CD4-positive, CD25-positive, alpha-beta regulatory T cell (primary cell): ENCODE results near the gene SORL1. TPM values are rescaled to one million over a fixed set of nuclear protein-coding genes. Genes with fewer than 3 reads are reported as not detected.

Experiments
- ATAC-seq, 2 donors: fragments of 150-1000 bp; cut with Tn5 transposase; one replicate each; pipeline ENCODE4 v1.10.0; 2021; ENCODE audit warnings: low read depth in 2 of 2, moderate number of reproducible peaks in 2 of 2, moderate library complexity in 1 of 2
- DNase-seq, 3 donors: peaks; one replicate each; pipeline versions ENCODE4 v3.0.0 to v3.0.0-alpha.2; 2012 to 2022; ENCODE audit warnings: mixed read lengths in 1 of 3
- H3K27ac ChIP-seq: one replicate; pipeline ENCODE4 v1.7.0; 2013; ENCODE audit warnings: mild to moderate bottlenecking, low read length; ENCODE audit not compliant: insufficient read depth, poor library complexity, severe bottlenecking
- H3K27me3 ChIP-seq: one replicate; pipeline ENCODE4 v1.7.0; 2013; ENCODE audit warnings: low read length; ENCODE audit not compliant: control insufficient read depth, insufficient read depth
- H3K36me3 ChIP-seq: one replicate; pipeline ENCODE4 v1.7.0; 2013; ENCODE audit warnings: mild to moderate bottlenecking, low read length, moderate library complexity; ENCODE audit not compliant: control insufficient read depth, insufficient read depth
- H3K4me1 ChIP-seq: 2 replicates; pipeline ENCODE4 v1.7.0; 2013; ENCODE audit warnings: mild to moderate bottlenecking, low read length; ENCODE audit not compliant: insufficient read depth, control insufficient read depth, poor library complexity, severe bottlenecking
- H3K4me3 ChIP-seq: one replicate; pipeline ENCODE4 v1.7.0; 2013; ENCODE audit warnings: low read depth, mild to moderate bottlenecking, low read length, moderate library complexity
- H3K9me3 ChIP-seq, 2 experiments: 1 replicate in 1 of 2; 2 replicates in 1 of 2; pipeline ENCODE4 v1.7.0; 2013; ENCODE audit warnings: low read length in 2 of 2, mild to moderate bottlenecking in 1 of 2, moderate library complexity in 1 of 2; ENCODE audit not compliant: control insufficient read depth in 2 of 2
- H3K27ac Mint-ChIP-seq, 3 donors: one replicate each; pipeline ENCODE4 v1.8.0; 2020 to 2022; ENCODE audit warnings: mild to moderate bottlenecking in 3 of 3, mixed read lengths in 3 of 3, moderate library complexity in 2 of 3
- H3K27me3 Mint-ChIP-seq: one replicate; pipeline ENCODE4 v1.8.0; 2022; ENCODE audit warnings: mild to moderate bottlenecking, mixed read lengths
- H3K36me3 Mint-ChIP-seq: one replicate; pipeline ENCODE4 v1.8.0; 2020; ENCODE audit warnings: mixed read lengths
- H3K4me1 Mint-ChIP-seq, 4 donors: one replicate each; pipeline ENCODE4 v1.8.0; 2020 to 2022; ENCODE audit warnings: mixed read lengths in 4 of 4, mild to moderate bottlenecking in 1 of 4
- H3K4me3 Mint-ChIP-seq, 4 donors: one replicate each; pipeline ENCODE4 v1.8.0; 2020 to 2022; ENCODE audit warnings: mild to moderate bottlenecking in 4 of 4, mixed read lengths in 4 of 4, moderate library complexity in 3 of 4
- H3K9me3 Mint-ChIP-seq, 7 donors: one replicate each; pipeline ENCODE4 v1.8.0; 2020 to 2022; ENCODE audit warnings: mixed read lengths in 7 of 7, mild to moderate bottlenecking in 3 of 7, moderate library complexity in 2 of 7
- polyA plus RNA-seq, 4 donors: library from polyadenylated mRNA; unstranded; fragments of 300-500 nt; fragmentation: Illumina TruSeq; gene quantifications; one replicate each; pipeline ENCODE4 v1.2.3, GENCODE V29; 2021
- total RNA-seq: library from RNA; stranded (reverse); gene quantifications from one replicate; pipeline ENCODE4 v1.2.3, GENCODE V29; 2022

SORL1 gene
- total and polyA plus RNA-seq, 5 donors from 2014 or later: 143 to 441 (median 168) TPM

GRCh38 chr11:121648306-121648705 is 196.2 kb downstream of the SORL1 start:
- peak overlapping the region in 1 of 3 donors; percentile 36 for H3K27ac Mint-ChIP-seq
- no peak for DNase-seq
- H3K36me3 Mint-ChIP-seq: peaks cover 4% of the 10 kb centered on the region

DNA sequence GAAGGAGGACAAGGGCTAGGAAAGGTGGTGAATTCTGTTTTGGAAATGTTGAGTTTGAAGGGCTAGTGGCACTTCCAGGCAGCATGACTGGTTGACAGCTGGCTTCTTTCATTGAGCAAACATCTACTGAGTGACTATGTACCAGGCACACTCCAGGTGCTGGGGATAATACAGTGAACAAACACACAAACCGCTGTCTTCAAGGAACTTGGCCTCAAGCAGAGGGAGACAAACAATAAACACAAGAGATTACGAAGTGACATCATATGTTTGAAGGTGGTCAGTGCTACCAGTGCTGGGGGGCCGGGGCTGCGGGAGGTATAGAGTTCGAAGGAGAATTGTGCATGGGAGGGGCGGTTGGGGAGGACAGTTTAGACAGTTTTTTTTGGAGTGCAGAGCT is 197.7 kb downstream of the SORL1 start:
- Mint-ChIP-seq H3K27ac (peak overlapping the region; percentile 50 to 90 (median 78)), H3K4me3 (peak overlapping the region in 3 of 4 donors; percentile 53 to 88 (median 60)), H3K36me3 (peaks cover 4% of the 10 kb centered on the region), H3K9me3 (no peaks in the 10 kb centered on the region), H3K27me3 (peaks cover 5% of the 10 kb centered on the region), H3K4me1 (peaks cover 0 to 40% (median 25%) of the 10 kb centered on the region in 4 donors)
- Histone ChIP-seq H3K27me3 (no peaks in the 10 kb centered on the region), H3K27ac (peak overlapping the region; percentile 48), H3K4me1 (peaks cover 18% of the 10 kb centered on the region), H3K4me3 (no peak overlapping the region), H3K9me3 (no peaks in the 10 kb centered on the region), H3K36me3 (no peaks in the 10 kb centered on the region)
- no peak for ATAC-seq
- no peak for DNase-seq

More at GRCh38 chr11:121648306-121648705, 196.2 kb downstream of the SORL1 start:
- Histone ChIP-seq H3K4me3 (no peak overlapping the region), H3K27ac (no peak overlapping the region), H3K4me1 (peaks cover 18% of the 10 kb centered on the region), H3K9me3 (no peaks in the 10 kb centered on the region), H3K36me3 (no peaks in the 10 kb centered on the region), H3K27me3 (no peaks in the 10 kb centered on the region)
- H3K9me3 Mint-ChIP-seq: peaks cover 0 to 1% (median 0%) of the 10 kb centered on the region in 7 donors
- H3K4me3 Mint-ChIP-seq: no peak overlapping the region
- H3K4me1 Mint-ChIP-seq: peaks cover 0 to 33% (median 26%) of the 10 kb centered on the region in 4 donors
- H3K27me3 Mint-ChIP-seq: peaks cover 5% of the 10 kb centered on the region
- ATAC-seq: no peak

- peak in 2 of 3 donors; percentile 30 to 85 for DNase-seq
- H3K4me3 Mint-ChIP-seq: peak overlapping the region; percentile 60 to 88 (median 82)
Measured at GRCh38 chr11:121650351-121651256, 198.5 kb downstream of the SORL1 start.

GRCh38 chr11:121651257-121651605 is 199.1 kb downstream of the SORL1 start:
- H3K36me3 Mint-ChIP-seq: peaks cover 4% of the 10 kb centered on the region
- peak overlapping the region; percentile 28 to 88 (median 40) for H3K4me3 Mint-ChIP-seq
- Histone ChIP-seq H3K27me3 (no peaks in the 10 kb centered on the region), H3K4me3 (peak overlapping the region; percentile 17), H3K9me3 (no peaks in the 10 kb centered on the region), H3K27ac (no peak overlapping the region), H3K36me3 (no peaks in the 10 kb centered on the region), H3K4me1 (peaks cover 32% of the 10 kb centered on the region)
- H3K4me1 Mint-ChIP-seq: peaks cover 0 to 45% (median 33%) of the 10 kb centered on the region in 4 donors
- H3K9me3 Mint-ChIP-seq: no peaks in the 10 kb centered on the region
- DNase-seq (peak in 1 of 3 donors; percentile 32), ATAC-seq (no peak)
- H3K27ac Mint-ChIP-seq: peak overlapping the region in 2 of 3 donors; percentile 43 to 50
- peaks cover 5% of the 10 kb centered on the region for H3K27me3 Mint-ChIP-seq

More at GRCh38 chr11:121650351-121651256, 198.5 kb downstream of the SORL1 start:
- peak overlapping the region; percentile 50 to 98 (median 94) for H3K27ac Mint-ChIP-seq
- peaks cover 5% of the 10 kb centered on the region for H3K27me3 Mint-ChIP-seq
- ATAC-seq: peak; percentile 63 to 77
- Histone ChIP-seq H3K4me1 (peaks cover 26% of the 10 kb centered on the region), H3K27ac (peak overlapping the region; percentile 48), H3K27me3 (no peaks in the 10 kb centered on the region), H3K9me3 (no peaks in the 10 kb centered on the region), H3K4me3 (peak overlapping the region; percentile 78), H3K36me3 (no peaks in the 10 kb centered on the region)
- peaks cover 0 to 41% (median 30%) of the 10 kb centered on the region in 4 donors for H3K4me1 Mint-ChIP-seq
- H3K9me3 Mint-ChIP-seq: no peaks in the 10 kb centered on the region
- peaks cover 4% of the 10 kb centered on the region for H3K36me3 Mint-ChIP-seq

DNA sequence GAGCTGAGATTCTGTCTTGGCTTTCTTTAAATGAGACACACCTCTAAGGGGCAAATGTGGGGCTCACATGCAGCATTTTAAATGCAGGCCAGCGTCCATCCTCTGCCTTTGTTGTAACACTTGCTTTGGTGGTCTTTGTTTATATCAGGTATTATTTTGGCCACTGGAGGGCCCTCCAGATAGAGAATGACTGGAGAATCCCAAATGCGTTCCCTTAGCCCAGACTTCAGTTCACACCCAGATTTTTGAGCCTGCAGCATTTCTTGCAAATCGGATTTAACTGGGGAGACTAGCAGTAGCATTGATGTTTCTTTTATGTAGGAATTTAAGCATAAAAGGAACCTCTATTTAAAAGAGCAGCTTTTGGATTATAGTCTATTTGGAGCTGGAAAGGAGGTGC is 200.9 kb downstream of the SORL1 start:
- ATAC-seq (no peak), DNase-seq (no peak)
- Mint-ChIP-seq H3K4me3 (peak overlapping the region in 1 of 4 donors; percentile 12), H3K27ac (peak overlapping the region in 1 of 3 donors; percentile 10), H3K27me3 (peaks cover 5% of the 10 kb centered on the region), H3K36me3 (peaks cover 4% of the 10 kb centered on the region), H3K4me1 (peaks cover 0 to 46% (median 34%) of the 10 kb centered on the region in 4 donors), H3K9me3 (no peaks in the 10 kb centered on the region)
- Histone ChIP-seq H3K36me3 (no peaks in the 10 kb centered on the region), H3K27me3 (no peaks in the 10 kb centered on the region), H3K9me3 (no peaks in the 10 kb centered on the region), H3K4me1 (peaks cover 33% of the 10 kb centered on the region), H3K27ac (no peak overlapping the region), H3K4me3 (no peak overlapping the region)

DNA sequence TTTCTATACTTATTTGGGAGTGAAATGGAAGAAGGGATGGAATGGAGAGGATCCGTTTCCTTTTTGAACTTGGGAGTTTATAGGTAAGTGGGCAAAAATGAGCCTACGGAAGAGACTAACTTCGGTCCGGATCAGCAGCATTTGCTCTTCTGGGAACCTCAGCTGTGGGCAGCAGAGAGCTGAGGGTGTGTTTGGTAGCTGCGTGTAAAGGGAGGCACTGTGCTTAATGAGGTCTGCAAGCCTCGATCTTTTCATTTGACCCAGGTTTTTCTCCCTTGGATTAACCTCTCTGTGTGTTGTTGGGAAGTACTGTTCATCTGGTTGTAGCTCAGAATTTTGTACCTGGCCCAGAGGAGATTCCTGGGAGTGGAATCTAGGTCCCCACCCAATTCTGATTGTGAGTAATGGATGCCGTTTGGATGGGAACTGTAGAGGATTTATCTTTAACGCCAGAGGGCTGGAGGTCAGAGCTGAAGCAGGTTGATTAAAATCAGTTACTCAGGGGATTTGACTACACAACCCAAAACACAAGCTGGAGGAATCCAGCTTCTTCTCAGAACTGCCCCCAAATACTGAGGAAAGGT is 202.2 kb downstream of the SORL1 start:
- Histone ChIP-seq H3K9me3 (no peaks in the 10 kb centered on the region), H3K27ac (no peak overlapping the region), H3K36me3 (no peaks in the 10 kb centered on the region), H3K4me3 (no peak overlapping the region), H3K27me3 (no peaks in the 10 kb centered on the region), H3K4me1 (peaks cover 33% of the 10 kb centered on the region)
- no peaks in the 10 kb centered on the region for H3K36me3 Mint-ChIP-seq
- peaks cover 0 to 44% (median 34%) of the 10 kb centered on the region in 4 donors for H3K4me1 Mint-ChIP-seq
- peaks cover 5% of the 10 kb centered on the region for H3K27me3 Mint-ChIP-seq
- DNase-seq (no peak), ATAC-seq (no peak)
- H3K27ac Mint-ChIP-seq: no peak overlapping the region
- no peaks in the 10 kb centered on the region for H3K9me3 Mint-ChIP-seq
- H3K4me3 Mint-ChIP-seq: peak overlapping the region; percentile 13 to 59 (median 44)

DNA sequence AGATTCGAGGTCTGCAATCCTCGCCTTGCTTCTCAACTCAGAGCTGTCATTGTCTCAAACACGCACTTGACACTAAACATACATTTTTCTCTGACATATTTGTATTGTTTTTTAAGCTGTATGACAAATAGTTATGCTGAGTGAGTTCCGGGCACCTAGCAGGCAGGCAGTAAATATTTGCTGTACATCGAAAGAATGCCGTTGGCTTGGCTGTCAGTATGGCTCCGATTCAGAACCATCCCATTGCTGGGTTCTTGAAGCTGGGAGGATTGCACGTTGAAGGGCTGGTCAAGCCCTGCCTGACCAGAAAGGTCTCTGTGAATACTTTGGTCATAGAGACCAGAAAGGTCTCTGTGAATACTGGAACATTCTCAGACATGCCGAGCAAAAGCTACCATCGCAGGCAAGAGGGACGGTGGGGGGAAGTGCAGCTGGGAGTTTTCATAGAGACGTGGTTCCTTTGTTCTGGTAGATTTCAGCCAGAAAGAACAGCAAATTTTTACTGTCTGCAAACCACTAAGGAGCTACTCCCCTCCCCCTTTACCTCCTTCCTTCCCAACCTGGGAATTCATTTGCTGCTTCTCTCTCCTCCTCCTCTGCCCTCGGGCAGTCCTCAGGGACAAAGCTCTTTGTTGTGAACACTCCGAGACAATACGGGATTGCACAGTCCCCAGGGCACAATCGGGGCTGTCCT is 202.9 kb downstream of the SORL1 start:
- Mint-ChIP-seq H3K36me3 (no peaks in the 10 kb centered on the region), H3K27ac (peak overlapping the region; percentile 33 to 52 (median 41))
- peak overlapping the region; percentile 76 for H3K4me3 ChIP-seq

More for the DNA sequence above, 202.9 kb downstream of the SORL1 start:
- Mint-ChIP-seq H3K4me1 (peaks cover 0 to 37% (median 28%) of the 10 kb centered on the region in 4 donors), H3K27me3 (peaks cover 5% of the 10 kb centered on the region), H3K9me3 (no peaks in the 10 kb centered on the region), H3K4me3 (peak overlapping the region; percentile 62 to 88 (median 84))
- ATAC-seq (no peak), DNase-seq (no peak)
- Histone ChIP-seq H3K9me3 (no peaks in the 10 kb centered on the region), H3K27me3 (no peaks in the 10 kb centered on the region), H3K4me1 (peaks cover 30% of the 10 kb centered on the region), H3K36me3 (no peaks in the 10 kb centered on the region), H3K27ac (no peak overlapping the region)
